Vagina (tissue), 2 donors: ENCODE data around the gene ETV2. TPM values are rescaled to one million over a fixed set of nuclear protein-coding genes. Genes with fewer than 3 reads are reported as not detected.

Source experiments
- DNase-seq, 2 donors: peaks; one replicate each; pipeline ENCODE4 v3.0.0-alpha.2; 2017; ENCODE audit errors: extremely low spot score in 2 of 2
- H3K27ac ChIP-seq: fragments of 200-600 bp; sonication (generic); one replicate; pipeline ENCODE4 v1.5.1; 2019
- H3K27me3 ChIP-seq: fragments of 200-600 bp; sonication (generic); one replicate; pipeline ENCODE4 v1.5.1; 2019
- H3K36me3 ChIP-seq, 2 donors: fragments of 200-600 bp; sonication (generic); one replicate each; pipeline ENCODE4 v1.5.1; 2017 to 2019
- H3K4me1 ChIP-seq: fragments of 200-600 bp; sonication (generic); one replicate; pipeline ENCODE4 v1.5.1; 2019
- H3K4me3 ChIP-seq, 2 donors: fragments of 200-600 bp; sonication (generic); 1 replicate in 1 of 2; 2 replicates in 1 of 2; pipeline ENCODE4 v1.5.1; 2016 to 2019
- H3K9me3 ChIP-seq: fragments of 200-600 bp; sonication (generic); one replicate; pipeline ENCODE4 v1.5.1; 2019
- CTCF ChIP-seq, 3 experiments: fragments of 450-650 bp in 2 of 3; fragments of 200-600 bp in 1 of 3; sonication (generic) in 1 of 3; IDR thresholded peaks; one replicate each; pipeline ENCODE4 v1.5.1; 2017 to 2019; ENCODE audit warnings: antibody characterized with exemption in 3 of 3, mild to moderate bottlenecking in 2 of 3, moderate library complexity in 2 of 3
- POLR2A ChIP-seq, 2 donors: fragments of 450-650 bp; IDR thresholded peaks; one replicate each; pipeline ENCODE4 v1.6.1; 2017; ENCODE audit warnings: antibody characterized with exemption in 2 of 2, mild to moderate bottlenecking in 2 of 2, moderate library complexity in 2 of 2
- POLR2AphosphoS5 ChIP-seq, 2 donors: sonication (generic); formaldehyde crosslinking; IDR thresholded peaks; one replicate each; pipeline ENCODE4 v1.9.0; 2017; ENCODE audit warnings: antibody characterized with exemption in 2 of 2, mild to moderate bottlenecking in 2 of 2, low read depth in 1 of 2; ENCODE audit not compliant: insufficient read depth in 1 of 2
- intact Hi-C: fragments of 100-400 bp; cut with DNase I; formaldehyde crosslinking; loops from one replicate; pipeline ENCODE4 v1.15.1; 2023
- total RNA-seq: library from RNA; depleted of rRNA; stranded (reverse); fragments of >200 nt; gene quantifications from one replicate; pipeline ENCODE4 v1.2.3, GENCODE V29; 2016

ETV2 gene
- total RNA-seq, 1 donor from 2014 or later: not detected

GRCh38 chr19:35639863-35640262, 1.7 kb upstream of the ETV2 start:
- Histone ChIP-seq H3K36me3 (peaks cover 0 to 28% of the 10 kb centered on the region in 2 donors), H3K27ac (no peak overlapping the region), H3K4me3 (no peak overlapping the region), H3K27me3 (no peaks in the 10 kb centered on the region), H3K4me1 (peaks cover 21% of the 10 kb centered on the region), H3K9me3 (no peaks in the 10 kb centered on the region)
- intact Hi-C loops: no loop called here
- peak in 1 of 2 donors; percentile 37 for DNase-seq
- TF ChIP-seq CTCF (IDR thresholded peaks at IDR 0.05): no peak
- TF ChIP-seq POLR2A (IDR thresholded peaks at IDR 0.05): no peak
- TF ChIP-seq POLR2AphosphoS5 (IDR thresholded peaks at IDR 0.05; ENCODE audit: insufficient read depth in 1 of 2, low read depth in 1 of 2): no peak

GRCh38 chr19:35642312-35642711, 767 bp downstream of the ETV2 start:
- no peaks in the 10 kb centered on the region for H3K9me3 ChIP-seq
- no peak overlapping the region for H3K27ac ChIP-seq
- H3K4me1 ChIP-seq: peaks cover 34% of the 10 kb centered on the region
- intact Hi-C loops: no loop called here
- TF ChIP-seq POLR2A (IDR thresholded peaks at IDR 0.05): no peak
- no peak for TF ChIP-seq CTCF (IDR thresholded peaks at IDR 0.05)
- TF ChIP-seq POLR2AphosphoS5 (IDR thresholded peaks at IDR 0.05; ENCODE audit: insufficient read depth in 1 of 2, low read depth in 1 of 2): no peak
- H3K4me3 ChIP-seq: no peak overlapping the region
- H3K27me3 ChIP-seq: no peaks in the 10 kb centered on the region
- H3K36me3 ChIP-seq: peaks cover 0 to 7% of the 10 kb centered on the region in 2 donors
- DNase-seq: peak in 1 of 2 donors; percentile 80

GRCh38 chr19:35642798-35643254, 1.3 kb downstream of the ETV2 start:
- Histone ChIP-seq H3K9me3 (no peaks in the 10 kb centered on the region), H3K4me1 (peaks cover 39% of the 10 kb centered on the region), H3K36me3 (peaks cover 0 to 2% of the 10 kb centered on the region in 2 donors), H3K27me3 (no peaks in the 10 kb centered on the region), H3K4me3 (peak overlapping the region; percentile 48 to 65), H3K27ac (peak overlapping the region; percentile 96)
- intact Hi-C loops: no loop called here
- TF ChIP-seq POLR2A (IDR thresholded peaks at IDR 0.05) (no peak), CTCF (IDR thresholded peaks at IDR 0.05) (no peak), POLR2AphosphoS5 (IDR thresholded peaks at IDR 0.05; ENCODE audit: insufficient read depth in 1 of 2, low read depth in 1 of 2) (no peak)
- DNase-seq: no peak

- Histone ChIP-seq H3K36me3 (no peaks in the 10 kb centered on the region), H3K27ac (peak overlapping the region; percentile 96), H3K4me3 (peak overlapping the region; percentile 48 to 65), H3K4me1 (peaks cover 42% of the 10 kb centered on the region), H3K27me3 (no peaks in the 10 kb centered on the region), H3K9me3 (no peaks in the 10 kb centered on the region)
- intact Hi-C loops: no loop called here
- TF ChIP-seq POLR2AphosphoS5 (IDR thresholded peaks at IDR 0.05; ENCODE audit: insufficient read depth in 1 of 2, low read depth in 1 of 2): peak in 1 of 2 donors; percentile 47
- no peak for TF ChIP-seq CTCF (IDR thresholded peaks at IDR 0.05)
- TF ChIP-seq POLR2A (IDR thresholded peaks at IDR 0.05): peak in 1 of 2 donors; percentile 44
- no peak for DNase-seq
Measured at GRCh38 chr19:35643255-35644205, 2.0 kb downstream of the ETV2 start.
